ENCODE measurements around the gene TIMM23.

DNA sequence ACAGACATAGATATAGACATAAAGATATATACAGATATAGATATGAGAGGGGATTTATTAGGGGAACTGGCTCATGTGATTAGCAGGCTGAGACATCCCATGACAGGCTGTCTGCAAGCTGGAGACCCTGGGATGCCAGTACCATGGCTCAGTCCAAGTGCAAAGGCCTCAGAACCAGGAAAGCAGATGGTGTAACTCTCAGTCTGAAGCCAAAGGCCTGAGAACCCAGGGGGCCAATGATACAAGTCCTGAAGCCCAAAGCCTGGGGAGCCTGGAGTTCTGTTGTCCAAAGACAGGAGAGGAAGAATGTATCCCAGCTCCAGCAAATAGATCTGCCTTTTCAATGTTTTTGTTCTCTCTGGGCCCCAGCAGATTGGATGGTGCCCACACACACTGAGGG lies 52.7 kb downstream of the TIMM23 start:
- TF ChIP-seq, protein P1, sequence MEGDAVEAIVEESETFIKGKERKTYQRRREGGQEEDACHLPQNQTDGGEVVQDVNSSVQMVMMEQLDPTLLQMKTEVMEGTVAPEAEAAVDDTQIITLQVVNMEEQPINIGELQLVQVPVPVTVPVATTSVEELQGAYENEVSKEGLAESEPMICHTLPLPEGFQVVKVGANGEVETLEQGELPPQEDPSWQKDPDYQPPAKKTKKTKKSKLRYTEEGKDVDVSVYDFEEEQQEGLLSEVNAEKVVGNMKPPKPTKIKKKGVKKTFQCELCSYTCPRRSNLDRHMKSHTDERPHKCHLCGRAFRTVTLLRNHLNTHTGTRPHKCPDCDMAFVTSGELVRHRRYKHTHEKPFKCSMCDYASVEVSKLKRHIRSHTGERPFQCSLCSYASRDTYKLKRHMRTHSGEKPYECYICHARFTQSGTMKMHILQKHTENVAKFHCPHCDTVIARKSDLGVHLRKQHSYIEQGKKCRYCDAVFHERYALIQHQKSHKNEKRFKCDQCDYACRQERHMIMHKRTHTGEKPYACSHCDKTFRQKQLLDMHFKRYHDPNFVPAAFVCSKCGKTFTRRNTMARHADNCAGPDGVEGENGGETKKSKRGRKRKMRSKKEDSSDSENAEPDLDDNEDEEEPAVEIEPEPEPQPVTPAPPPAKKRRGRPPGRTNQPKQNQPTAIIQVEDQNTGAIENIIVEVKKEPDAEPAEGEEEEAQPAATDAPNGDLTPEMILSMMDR (IDR thresholded peaks at IDR 0.05; ENCODE audit: insufficient read depth, low read length, poor library complexity, severe bottlenecking), result no peak
- no peak for TF ChIP-seq EZH2phosphoT487 (conservative IDR thresholded peaks at IDR 0.05; ENCODE audit: low read length)
